ENCODE results near the gene ULBP2. TPM values are rescaled to one million over a fixed set of nuclear protein-coding genes. Genes with fewer than 3 reads are reported as not detected.
"Not testable (repeated sequence)": the region's sequence is repeated elsewhere in the genome, so short reads cannot be mapped to it uniquely, and the experiment has no call there.

The ULBP2 gene
- total RNA-seq, 1 donor from 2014 or later: 8.2 TPM

DNA sequence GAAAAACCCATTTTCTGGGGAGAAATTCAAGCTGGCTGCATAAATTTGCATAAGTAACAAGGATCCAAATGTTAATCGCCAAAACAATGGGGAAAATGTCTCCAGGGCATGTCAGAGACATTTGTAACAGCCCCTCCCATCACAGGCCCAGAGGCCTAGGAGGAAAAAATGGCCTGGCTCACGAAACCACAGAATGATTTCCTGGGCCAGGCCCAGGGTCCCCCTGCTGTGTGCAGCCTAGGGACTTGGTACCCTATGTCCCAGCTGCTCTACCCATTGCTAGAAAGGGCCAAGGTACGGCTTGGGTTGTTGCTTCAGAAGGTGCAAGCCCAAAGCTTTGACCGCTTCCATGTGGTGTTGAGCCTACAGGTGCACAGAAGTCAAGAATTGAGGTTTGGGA is 33.3 kb upstream of the ULBP2 start:
- DNase-seq (ENCODE audit: low read depth): not testable (repeated sequence)

DNA sequence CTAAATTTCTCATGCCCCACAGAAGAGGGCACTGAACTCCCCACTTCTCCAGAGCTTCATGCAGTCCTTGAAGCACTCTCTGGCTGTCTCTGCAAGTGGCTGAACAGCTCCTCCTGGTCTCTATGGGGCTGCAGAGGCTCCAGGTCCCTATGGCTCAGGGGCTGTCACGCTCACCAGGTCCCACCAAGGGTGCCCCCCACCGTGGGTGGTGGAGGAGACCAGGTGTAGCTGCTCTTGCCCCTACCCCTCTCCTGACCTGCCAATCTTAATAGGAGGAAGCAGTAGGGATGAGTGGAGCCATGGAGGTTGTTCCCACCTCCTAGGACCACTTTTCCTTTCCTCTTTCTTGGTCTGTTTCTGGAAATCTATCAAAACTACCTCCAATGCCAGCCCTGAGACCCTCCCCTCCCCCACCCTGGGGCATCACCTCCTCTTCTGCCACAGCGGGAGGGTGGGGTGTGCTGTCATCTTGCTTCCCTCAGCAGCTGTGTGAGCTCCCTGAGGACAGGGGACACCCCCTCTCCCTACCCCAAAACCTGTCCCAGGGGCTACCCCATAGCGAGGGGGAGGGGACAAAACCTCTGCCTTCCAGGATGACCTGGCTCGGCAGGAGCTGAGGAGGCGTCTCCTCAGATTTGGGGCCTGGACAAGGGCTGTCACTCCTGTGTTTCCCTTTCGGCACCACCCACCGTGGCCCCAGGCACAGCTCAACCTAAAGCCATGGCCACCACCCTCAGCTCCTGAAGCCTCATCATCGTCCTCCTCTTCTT is 31.9 kb upstream of the ULBP2 start:
- no peak for DNase-seq (ENCODE audit: low read depth)

DNA sequence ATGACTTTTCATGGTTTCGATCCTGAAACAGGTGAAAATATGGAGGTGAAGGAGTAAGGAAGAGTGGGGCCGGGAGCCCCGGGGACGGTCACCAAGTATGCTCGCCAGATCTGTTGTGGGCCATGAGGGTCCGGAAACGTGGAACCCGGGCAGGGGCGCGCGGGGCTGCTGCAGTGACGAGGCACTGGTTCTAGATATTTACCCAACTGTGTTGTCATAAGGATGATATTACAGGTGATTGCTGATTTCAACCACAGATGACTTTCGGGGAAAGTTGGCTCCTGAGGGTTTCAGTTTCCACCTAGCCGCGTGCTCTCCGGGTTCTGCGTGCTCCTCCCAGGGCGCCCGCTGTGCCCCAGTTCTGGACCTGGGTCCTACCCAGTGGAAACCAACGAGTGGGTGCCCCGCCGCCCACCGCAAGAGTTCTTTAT is 31.1 kb upstream of the ULBP2 start:
- DNase-seq (ENCODE audit: low read depth): no peak

DNA sequence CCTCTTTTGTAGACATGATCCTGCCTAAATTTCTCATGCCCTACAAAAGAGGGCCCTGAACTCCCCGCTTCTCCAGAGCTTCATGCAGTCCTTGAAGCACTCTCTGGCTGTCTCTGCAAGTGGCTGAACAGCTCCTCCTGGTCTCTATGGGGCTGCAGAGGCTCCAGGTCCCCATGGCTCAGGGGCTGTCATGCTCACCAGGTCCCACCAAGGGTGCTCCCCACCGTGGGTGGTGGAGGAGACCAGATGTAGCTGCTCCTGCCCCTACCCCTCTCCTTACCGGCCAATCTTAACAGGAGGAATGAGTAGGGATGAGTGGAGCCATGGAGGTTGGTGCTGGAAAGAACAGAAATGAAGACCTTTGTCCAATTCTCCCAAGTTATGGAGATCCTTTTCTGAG is 29.1 kb upstream of the ULBP2 start:
- not testable (repeated sequence) for DNase-seq (ENCODE audit: low read depth)

DNA sequence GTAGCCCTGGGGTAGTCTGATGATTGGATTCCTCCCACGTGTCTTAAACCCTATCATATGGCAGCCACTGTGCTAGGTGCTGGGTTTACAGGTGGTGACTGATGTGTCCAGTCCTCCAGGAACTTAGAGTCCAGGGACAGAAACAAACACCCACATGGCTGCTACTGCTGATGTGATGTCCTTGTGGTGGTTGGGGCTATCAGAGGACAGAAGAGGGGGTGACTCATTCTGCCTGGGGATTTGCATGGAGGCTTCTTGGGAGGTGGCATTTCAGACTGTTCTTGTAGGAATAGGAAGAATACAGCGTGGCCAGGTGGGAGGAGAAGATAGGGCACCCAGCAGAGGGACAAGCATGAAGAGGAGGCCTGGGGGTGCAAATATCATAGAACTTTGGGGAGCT is 28.7 kb upstream of the ULBP2 start:
- DNase-seq (ENCODE audit: low read depth): no peak

DNA sequence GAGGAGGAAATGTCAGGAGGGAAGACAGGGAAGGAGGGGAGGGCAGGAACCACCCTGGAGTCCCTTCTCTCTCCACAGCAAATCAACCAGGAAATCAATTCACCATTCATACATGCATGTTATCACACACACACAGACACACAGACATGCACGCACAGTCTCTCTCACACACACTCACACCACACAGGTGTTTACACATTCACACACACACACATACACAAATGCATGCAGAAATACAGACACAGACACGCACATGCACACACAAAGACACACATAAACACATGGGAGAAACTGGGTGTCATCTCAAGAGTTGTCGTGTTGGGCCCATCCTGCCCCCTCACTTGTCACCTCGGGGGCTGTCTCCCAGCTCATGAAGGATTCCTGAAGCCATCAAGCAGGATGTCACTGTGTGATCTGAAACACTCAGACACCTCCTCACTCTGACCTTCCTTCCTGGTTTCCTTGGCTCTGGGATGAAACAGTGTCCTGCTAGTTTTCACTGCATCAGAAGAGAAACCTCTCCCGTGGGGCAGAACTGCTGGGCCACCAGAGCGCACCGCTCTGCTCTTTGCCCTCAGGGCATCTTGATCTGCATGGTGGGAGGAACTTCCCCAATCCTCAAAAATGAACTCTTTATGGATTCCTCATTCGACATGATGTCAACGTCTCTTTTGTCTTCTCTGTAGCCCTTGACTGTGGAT is 28.1 kb upstream of the ULBP2 start:
- no peak for DNase-seq (ENCODE audit: low read depth)

DNA sequence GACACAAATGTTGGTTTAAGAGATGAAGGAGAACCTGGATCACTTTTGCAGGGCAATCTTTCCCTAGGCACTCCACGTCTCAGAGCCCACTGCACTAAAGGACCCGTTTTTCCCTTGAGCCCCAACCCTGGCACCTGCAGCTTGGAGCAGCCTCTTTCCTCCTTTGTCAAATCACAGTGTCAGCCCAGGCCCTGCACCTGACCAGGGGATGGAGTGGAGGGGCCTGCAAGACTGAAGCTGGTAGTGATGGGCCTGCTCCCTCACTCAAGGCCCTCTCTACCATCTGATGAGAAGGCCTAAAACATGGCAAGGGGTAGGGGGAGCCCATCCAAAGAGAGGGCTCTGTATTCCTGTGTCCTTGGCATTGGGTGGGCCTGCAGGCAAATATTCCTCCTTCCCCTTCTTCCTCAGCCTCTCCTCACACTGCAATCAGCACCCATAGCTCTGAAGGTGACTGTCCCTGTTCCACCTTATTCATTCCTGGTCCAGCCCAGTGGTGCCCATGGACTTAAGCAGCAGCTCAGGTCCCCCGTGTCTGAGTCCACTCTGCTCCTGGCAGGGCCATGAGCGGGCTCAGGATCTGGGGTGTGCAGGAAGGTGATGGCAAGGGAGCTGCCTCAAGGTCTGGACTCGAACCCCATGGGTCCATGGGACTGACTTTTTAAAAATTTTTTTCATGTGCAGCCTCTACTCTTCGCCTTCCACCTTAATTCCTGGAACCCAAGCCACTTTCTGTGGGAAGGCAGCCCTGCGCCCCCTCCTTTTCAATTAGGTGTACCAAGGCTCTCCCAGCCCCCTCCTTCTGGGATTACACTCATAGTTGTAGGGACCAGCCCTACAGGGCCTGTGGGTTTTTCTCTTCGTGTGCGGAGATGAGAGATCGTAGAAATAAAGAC is 25.6 kb upstream of the ULBP2 start:
- DNase-seq (ENCODE audit: low read depth): no peak

DNA sequence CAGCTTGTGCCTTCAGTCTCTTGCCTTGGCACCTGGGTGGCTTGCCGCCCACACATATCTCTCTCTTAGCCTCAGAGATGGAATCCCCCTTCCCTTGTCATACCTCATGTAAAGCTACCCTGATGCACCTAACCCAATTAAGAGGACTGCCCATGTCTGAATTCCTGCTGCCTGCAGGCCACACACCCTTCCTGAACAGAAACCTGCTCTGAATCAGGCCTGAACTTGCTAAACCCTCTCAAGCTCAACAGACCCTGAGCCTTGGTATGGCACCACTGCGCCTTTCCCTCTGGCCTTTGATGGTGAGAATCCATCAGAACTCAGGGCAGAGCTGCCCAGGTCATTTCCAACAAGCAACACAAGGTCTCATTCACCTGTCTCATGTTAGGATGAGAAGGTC is 24.1 kb upstream of the ULBP2 start:
- no peak for DNase-seq (ENCODE audit: low read depth)

DNA sequence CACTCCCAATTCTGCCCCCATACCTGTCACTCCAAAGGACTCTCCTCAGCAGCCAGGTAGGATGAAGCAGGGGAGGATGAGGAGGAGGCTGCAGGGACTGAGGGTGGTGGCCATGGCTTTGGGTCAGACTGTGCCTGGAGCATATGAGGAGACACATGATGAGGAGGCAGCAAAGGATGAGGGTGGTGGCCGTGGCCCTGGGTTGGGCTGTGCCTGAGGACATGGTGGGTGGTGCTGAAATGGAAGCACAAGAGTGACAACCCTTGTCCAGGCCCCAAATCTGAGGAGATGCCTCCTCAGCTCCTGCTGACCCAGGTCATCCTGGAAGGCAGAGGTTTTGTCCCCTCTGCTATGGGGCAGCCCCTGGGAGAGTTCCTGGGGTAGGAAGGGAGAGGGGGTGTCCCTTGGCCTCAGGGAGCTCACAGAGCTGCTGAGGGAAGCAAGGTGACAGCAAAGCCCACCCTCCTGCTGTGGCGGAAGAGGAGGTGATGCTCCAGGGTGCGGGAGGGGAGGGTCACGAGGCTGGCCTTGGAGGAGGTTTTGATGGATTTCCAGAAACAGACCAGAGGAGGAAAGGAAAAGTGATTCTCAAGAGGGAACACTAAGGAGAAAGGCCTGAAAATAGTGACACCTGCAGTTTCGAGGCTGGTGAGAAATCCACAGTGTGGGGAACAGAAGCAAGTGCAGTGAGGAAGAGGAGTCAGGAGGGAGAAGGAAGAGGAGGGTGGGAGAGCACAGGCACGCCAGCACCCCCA is 23.5 kb upstream of the ULBP2 start:
- DNase-seq (ENCODE audit: low read depth): no peak

DNA sequence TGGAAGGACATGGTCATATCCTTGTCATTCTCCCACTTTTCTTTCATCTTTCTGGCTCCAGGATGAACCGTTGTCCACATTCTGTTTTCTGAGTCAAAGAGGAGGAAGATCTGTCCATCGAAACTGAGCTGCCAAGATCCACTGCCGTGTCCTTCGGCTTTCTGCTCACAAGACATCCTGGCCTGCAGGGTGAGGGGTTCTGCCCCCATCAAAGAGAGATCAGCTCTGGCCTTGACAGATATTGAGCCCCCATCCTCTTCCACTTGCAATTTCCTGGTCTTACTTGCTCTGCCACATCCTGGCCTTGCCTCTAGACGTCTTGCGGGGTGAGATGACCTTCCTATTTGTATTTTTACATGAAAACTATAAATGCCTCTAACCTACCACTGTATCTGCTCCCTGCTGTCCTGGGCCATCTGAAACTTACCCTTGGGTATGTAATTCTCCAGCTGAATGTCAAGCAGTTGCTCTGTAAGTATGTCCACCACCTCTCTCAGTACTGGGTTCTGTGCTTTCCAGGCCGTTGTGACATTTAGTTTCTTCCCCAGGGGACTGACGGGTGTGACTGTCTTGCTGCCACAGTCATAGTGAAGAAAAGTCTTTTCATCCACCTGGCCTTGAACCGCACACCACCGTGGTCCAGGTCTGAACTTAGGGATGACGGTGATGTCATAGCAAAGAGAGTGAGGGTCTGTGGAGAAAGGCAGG is 22.5 kb upstream of the ULBP2 start:
- not testable (repeated sequence) for DNase-seq (ENCODE audit: low read depth)

DNA sequence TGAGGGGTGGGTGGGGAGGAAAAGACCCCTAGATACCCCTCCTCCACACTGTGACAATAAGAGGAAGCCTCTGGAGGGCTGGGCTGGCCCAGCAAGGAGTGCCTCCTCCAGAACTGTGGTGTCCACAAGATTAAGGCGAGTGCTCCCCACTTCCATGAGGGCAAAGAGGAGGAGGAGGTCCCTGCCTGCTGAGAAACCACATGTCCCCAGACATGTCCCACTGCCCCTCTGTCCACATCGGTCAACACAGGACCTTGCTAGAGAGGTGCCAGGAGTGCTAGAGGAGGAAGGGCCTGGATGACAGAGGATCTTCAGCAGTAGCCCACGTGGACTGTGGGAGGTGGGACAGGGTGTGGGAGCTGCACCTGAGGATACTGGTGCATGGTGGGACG is 22.0 kb upstream of the ULBP2 start:
- DNase-seq (ENCODE audit: low read depth): no peak

DNA sequence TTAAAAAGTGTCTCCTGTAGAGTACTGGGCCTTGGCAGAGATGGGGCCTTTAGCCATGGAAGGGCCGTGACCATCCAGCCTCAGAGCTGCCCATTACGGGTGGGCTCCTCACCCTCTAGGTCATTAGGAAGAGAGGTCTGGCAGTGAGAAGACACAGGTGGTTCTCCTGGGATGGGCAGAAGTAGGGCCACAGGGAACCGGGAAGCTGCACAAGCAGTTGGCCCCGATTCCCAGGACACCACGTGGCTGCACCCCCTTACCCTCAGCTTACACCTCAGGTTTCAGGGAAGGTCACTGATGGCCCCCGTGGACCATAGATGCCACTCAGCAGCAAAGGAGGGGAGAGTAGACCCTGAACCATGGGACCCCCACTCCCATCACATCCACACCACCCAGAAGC is 20.5 kb upstream of the ULBP2 start:
- DNase-seq (ENCODE audit: low read depth): no peak

DNA sequence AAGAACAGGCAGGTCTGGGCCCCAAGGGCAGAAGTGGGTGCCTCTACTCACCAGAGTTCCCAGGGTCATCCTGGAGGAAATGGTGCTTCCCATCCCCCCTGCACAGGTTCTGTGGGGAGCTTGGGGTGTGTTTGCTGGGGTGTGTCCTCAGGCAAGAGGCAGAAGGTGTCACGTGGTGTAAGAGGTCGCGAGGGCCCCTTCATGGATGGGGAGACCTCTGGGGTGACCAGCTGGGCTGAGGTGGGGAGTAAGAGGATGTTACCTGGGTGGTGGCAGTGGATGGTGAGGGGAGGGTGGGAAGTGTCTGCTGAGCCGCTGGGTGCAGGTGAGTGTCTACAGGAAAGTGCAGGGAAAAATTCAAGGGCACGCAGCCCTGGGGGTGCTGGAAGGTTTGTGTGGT is 19.7 kb upstream of the ULBP2 start:
- DNase-seq (ENCODE audit: low read depth): not testable (repeated sequence)

DNA sequence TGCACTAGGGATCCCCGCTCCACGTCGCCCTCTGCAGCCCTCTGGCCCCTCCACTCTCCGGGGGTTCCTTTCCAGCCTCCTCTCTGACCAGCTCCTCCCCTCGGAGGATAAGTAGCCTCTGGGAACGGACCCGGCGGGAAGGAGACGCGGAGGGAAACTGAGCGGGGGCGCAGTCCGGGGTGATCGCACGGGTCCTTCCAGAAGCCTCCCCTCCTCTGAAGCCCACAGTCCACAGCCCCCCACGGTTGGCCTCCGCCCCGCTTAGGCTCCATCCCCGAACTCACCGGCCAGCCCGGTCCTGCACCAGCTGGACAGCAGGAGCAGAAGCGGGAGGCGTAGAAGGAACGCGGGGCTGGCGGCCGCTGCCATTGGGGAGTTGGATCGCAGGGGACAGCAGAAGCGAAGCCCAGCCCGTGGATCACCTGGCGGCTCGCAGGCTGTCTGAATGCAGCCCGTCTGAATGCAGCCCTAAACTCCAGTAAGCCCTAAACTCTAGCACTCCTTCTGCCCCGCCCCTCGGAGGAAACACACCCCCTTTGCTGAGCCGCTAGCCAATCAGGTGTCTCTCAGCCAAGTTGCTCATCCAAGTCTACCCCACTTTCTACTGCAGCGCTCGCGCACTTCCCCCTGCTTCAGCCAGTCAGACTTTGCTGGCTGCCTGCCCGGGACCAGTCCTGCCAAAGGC is 19.0 kb upstream of the ULBP2 start, which contains the start of gene RAET1G:
TSS of gene RAET1G (minus strand) at position 480 of the 685 bp plus-strand sequence. CDS start at position 369, 111 bp downstream.
- peak; percentile 90 for DNase-seq (ENCODE audit: low read depth)

DNA sequence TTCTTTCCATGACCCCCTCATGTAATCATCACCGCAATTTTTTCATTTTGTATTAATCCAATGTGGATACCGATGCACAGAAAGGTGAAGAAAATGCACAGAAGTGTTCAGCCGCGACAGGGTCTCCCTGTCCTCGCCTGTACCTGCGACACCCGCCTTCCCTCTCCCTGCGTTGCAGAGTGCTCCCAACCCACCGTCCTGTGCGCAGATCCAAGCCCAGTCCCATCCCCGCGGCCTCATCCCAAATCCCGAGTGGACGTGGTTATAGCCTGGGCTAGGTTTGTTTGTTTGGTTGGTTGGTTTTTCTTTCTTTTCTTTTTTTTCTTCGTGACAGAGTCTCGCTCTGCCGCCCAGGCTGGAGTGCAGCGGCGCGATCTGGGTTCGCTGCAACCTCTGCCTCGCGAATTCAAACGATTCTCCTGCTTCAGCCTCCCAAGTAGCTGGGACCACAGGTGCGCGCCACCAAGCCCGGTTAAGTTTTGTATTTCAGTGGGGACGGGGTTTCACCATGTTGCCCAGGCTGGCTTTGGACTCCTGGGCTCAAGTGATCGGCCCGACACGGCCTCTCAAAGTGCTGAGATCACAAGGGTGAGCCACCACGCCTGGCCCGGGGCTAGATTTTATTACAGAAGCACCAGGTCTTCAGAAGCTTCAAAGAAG is 18.4 kb upstream of the ULBP2 start:
- no peak for DNase-seq (ENCODE audit: low read depth)

DNA sequence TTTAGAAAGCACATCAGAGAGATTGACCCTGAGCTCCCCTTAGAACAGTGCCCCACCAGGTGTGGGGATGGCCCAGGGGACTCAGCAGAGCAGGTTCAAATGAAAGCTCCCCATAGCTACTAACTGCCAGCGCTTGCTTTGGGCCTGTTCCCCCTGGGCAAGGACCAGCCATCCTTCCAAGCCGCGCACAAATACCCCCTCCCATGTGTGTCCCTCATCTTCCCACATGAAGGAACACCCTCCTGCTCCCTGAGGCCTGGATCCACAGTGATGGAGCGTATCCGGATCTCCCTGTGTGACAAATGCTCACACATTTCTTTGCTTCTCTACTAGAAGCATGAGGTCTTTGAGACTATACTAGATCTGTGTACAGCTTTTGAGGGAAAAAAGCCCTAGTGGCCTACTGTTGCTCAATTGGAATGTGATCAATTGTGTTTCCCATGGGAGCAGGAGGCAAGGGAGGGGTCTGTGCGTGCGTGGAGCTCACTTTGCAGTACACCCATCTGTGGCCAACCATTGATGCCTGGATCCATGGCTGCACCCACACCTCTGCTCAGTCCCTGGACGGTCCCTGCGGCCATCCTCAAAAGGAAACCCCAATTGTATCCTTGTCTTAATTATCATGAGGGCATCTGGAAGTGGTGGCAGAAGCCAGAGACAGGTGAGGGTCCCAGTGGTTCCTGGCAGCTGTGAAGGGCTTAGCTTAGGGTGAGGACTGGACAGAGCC is 17.4 kb upstream of the ULBP2 start:
- no peak for DNase-seq (ENCODE audit: low read depth)

DNA sequence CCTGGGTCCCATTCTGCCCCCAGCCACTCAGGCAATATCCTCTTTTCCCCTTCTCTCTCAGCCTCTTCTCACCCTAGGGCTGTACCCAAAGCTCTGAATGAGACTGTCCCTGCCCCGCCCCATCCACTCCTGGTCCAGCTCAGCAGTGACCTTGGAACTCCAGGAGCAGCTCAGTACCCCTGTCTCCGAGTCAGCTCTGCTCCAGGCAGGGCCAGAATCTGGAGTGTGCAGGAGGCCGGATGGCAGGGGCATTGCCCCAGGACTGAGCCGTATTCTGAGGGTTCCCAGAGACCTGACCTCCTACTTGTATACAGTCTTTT is 16.9 kb upstream of the ULBP2 start:
- DNase-seq (ENCODE audit: low read depth): no peak

DNA sequence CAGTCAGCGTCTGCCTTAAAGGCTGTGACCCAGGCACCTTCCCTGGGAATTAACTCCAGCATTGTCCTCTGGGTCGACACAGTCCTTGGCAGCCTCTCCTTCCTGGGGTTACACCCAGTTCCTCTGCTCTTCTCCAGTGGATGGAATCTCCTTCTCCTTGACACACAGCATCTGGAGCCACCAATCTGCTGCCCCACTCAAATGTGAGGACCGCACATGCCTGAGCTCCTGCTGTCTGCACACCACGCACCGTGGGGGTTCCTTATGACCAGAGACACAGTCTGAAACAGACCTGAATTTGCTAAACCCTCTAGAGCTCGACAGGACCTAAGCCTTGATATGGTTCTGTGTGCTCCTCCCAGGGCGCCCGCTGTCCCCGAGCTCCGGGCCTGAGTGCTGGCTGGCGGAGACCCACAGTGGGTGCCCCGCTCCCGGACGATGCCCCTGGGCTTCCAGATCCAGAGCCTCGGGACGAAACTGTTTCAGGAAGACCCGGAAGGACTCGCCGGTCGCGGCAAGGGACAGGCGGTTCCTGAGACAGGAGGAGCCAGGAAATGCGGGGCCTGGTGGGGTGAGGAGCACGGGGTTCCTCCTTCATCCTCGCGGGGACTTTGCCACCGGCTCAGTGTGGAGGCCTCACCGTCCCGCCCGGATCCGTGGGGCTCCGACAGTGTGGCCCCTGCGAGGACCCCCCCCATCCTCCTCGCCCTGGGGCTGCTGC is 16.4 kb upstream of the ULBP2 start:
- DNase-seq (ENCODE audit: low read depth): no peak

Data from renal cortical epithelial cell (primary cell).